Prostate gland (tissue), 2 donors: ENCODE results near the gene OR2S2.

Experiments
- POLR2A ChIP-seq: fragments of 450-650 bp; IDR thresholded peaks from one replicate; pipeline ENCODE4 v1.6.1; 2016; ENCODE audit warnings: antibody characterized with exemption, mild to moderate bottlenecking
- POLR2AphosphoS5 ChIP-seq: sonication (generic); formaldehyde crosslinking; IDR thresholded peaks from one replicate; pipeline ENCODE4 v1.6.1; 2017; ENCODE audit warnings: antibody characterized with exemption
- TF ChIP-seq, protein P1 (sequence below), 4 experiments: fragments of 200-600 bp in 2 of 4; fragments of 450-650 bp in 2 of 4; sonication (generic) in 2 of 4; IDR thresholded peaks; 1 replicate in 3 of 4; 2 replicates in 1 of 4; pipeline ENCODE4 v1.5.1; 2016 to 2019; ENCODE audit warnings: antibody characterized with exemption in 4 of 4, mild to moderate bottlenecking in 2 of 4, moderate library complexity in 2 of 4

DNA sequence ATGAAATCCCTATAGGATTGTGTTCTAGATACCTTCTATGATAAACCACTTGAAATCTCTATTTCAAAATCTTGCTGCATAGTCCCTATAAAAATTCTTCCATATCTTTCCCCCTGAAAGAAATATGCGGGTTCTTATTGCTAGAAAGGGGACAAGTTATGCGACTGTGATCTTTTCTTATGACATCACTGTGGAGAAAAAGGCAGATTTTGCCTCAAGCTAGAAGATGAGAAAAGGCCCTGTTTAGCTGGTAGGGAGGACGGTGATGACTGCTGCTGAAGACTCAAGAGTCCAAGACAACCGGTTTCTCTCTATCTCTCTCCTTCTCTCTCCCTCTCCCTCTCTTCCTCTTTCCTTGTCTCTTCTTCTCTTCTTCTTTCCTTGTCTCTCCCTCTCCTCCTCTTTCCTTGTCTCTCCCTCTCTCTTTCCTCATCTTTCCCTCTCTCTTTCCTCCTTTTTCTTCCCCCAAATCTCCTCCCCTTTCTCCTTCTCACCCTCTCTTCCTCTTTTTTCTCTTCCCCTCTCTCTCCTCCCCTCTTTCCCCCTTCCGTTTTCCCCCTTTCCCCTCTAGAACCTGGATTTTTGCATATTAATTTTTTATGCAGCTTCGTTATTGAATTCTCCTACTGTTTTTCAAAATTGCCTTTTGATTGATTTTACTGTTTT, 5.3 kb downstream of the OR2S2 start:
- TF ChIP-seq, protein P1, sequence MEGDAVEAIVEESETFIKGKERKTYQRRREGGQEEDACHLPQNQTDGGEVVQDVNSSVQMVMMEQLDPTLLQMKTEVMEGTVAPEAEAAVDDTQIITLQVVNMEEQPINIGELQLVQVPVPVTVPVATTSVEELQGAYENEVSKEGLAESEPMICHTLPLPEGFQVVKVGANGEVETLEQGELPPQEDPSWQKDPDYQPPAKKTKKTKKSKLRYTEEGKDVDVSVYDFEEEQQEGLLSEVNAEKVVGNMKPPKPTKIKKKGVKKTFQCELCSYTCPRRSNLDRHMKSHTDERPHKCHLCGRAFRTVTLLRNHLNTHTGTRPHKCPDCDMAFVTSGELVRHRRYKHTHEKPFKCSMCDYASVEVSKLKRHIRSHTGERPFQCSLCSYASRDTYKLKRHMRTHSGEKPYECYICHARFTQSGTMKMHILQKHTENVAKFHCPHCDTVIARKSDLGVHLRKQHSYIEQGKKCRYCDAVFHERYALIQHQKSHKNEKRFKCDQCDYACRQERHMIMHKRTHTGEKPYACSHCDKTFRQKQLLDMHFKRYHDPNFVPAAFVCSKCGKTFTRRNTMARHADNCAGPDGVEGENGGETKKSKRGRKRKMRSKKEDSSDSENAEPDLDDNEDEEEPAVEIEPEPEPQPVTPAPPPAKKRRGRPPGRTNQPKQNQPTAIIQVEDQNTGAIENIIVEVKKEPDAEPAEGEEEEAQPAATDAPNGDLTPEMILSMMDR (IDR thresholded peaks at IDR 0.05) = no peak
- TF ChIP-seq POLR2A = no peak
- TF ChIP-seq POLR2AphosphoS5 = no peak
